GM12875 (cell line): ENCODE results near the gene OXTR.

Source experiments
- H3K4me3 ChIP-seq: one replicate; pipeline ENCODE4 v1.5.1; 2011; ENCODE audit warnings: low read depth, low read length, control low read depth
- CTCF ChIP-seq: IDR thresholded peaks from 2 replicates; pipeline ENCODE4 v1.5.1; 2011; ENCODE audit warnings: low read depth, mild to moderate bottlenecking, control low read depth, inconsistent platforms, low read length, moderate library complexity, borderline replicate concordance; ENCODE audit not compliant: insufficient read depth

The OXTR gene

GRCh38 chr3:8777978-8778267 lies 8.5 kb upstream of the OXTR start:
- H3K4me3 ChIP-seq = no peak overlapping the region
- TF ChIP-seq CTCF = no peak

- no peak for TF ChIP-seq CTCF
- H3K4me3 ChIP-seq = no peak overlapping the region
Observed at GRCh38 chr3:8777201-8777977, 8.0 kb upstream of the OXTR start.

GRCh38 chr3:8776406-8776805 lies 7.0 kb upstream of the OXTR start:
- no peak overlapping the region for H3K4me3 ChIP-seq
- no peak for TF ChIP-seq CTCF

GRCh38 chr3:8775602-8776001 lies 6.2 kb upstream of the OXTR start:
- H3K4me3 ChIP-seq = no peak overlapping the region
- no peak for TF ChIP-seq CTCF

GRCh38 chr3:8775181-8775580 lies 5.8 kb upstream of the OXTR start:
- H3K4me3 ChIP-seq = no peak overlapping the region
- no peak for TF ChIP-seq CTCF

GRCh38 chr3:8773941-8774542 lies 4.6 kb upstream of the OXTR start:
- no peak for TF ChIP-seq CTCF
- no peak overlapping the region for H3K4me3 ChIP-seq
